Muscle layer of duodenum (tissue), 2 donors: ENCODE data around the gene NR3C1.
"Not testable (repeated sequence)": the region's sequence is repeated elsewhere in the genome, so short reads cannot be mapped to it uniquely, and the experiment has no call there.

Source experiments
- H3K27ac ChIP-seq: one replicate; pipeline ENCODE4 v1.7.0; 2013; ENCODE audit warnings: mild to moderate bottlenecking, low read length
- H3K27me3 ChIP-seq: one replicate; pipeline ENCODE4 v1.7.0; 2013; ENCODE audit warnings: low read depth, mild to moderate bottlenecking, control low read depth, low read length
- H3K36me3 ChIP-seq, 2 donors: one replicate each; pipeline ENCODE4 v1.7.0; 2013; ENCODE audit warnings: low read length in 2 of 2, control low read depth in 1 of 2, mild to moderate bottlenecking in 1 of 2; ENCODE audit not compliant: insufficient read depth in 2 of 2, control insufficient read depth in 1 of 2
- H3K4me1 ChIP-seq, 2 donors: one replicate each; pipeline ENCODE4 v1.7.0; 2013; ENCODE audit warnings: low read length in 2 of 2, mild to moderate bottlenecking in 2 of 2, control low read depth in 1 of 2, moderate library complexity in 1 of 2; ENCODE audit not compliant: insufficient read depth in 2 of 2, control insufficient read depth in 1 of 2
- H3K4me3 ChIP-seq, 2 donors: one replicate each; pipeline ENCODE4 v1.7.0; 2013; ENCODE audit warnings: low read length in 2 of 2, low read depth in 1 of 2, mild to moderate bottlenecking in 1 of 2
- H3K9me3 ChIP-seq, 2 donors: one replicate each; pipeline ENCODE4 v1.7.0; 2013; ENCODE audit warnings: low read length in 2 of 2, control low read depth in 1 of 2, mild to moderate bottlenecking in 1 of 2; ENCODE audit not compliant: control insufficient read depth in 1 of 2
- donor health status: healthy.

The NR3C1 gene

DNA sequence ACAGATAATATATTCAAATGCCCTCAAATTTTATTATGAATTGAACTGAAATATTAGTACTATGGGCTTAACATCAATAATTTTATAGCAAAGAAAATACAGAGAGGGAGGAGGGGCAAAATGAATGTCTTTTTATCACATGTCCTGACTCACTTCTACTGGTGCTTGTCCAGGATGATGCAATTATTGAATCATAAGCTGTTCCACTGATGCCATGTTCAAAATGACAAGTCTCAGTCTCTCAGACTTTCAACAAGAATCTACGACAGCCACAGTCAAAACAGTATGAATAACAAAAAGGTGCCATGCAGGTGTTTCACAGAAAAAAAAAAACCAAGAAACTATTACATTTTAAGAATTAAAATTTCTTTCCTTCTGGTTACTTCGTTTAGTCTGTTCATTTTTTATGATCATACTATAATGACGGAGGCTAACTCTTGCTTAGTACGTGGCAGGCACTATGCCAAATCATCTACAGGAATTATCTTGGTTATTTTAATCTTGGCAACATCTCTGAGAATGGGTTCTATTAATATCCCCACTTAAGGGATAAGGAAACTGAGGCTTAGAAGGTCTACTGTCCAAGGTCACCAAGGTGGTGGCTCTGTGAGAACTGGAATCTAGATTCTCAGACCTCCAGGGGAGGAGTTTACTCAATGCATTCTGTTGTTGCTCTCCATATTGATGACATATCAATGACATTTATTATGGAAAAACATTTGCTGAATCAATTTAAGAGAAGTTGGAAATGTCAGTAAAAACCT is 61.5 kb downstream of the NR3C1 start:
- Histone ChIP-seq H3K36me3 (no peaks in the 10 kb centered on the region), H3K4me1 (peaks cover 0 to 23% of the 10 kb centered on the region in 2 donors), H3K27me3 (no peaks in the 10 kb centered on the region), H3K9me3 (no peaks in the 10 kb centered on the region), H3K27ac (no peak overlapping the region), H3K4me3 (no peak overlapping the region)

GRCh38 chr5:143340891-143341685 is 62.4 kb downstream of the NR3C1 start:
- no peak overlapping the region for H3K4me3 ChIP-seq
- peak overlapping the region; percentile 56 for H3K27ac ChIP-seq
- peaks cover 0 to 32% of the 10 kb centered on the region in 2 donors for H3K4me1 ChIP-seq
- H3K9me3 ChIP-seq: no peaks in the 10 kb centered on the region
- H3K27me3 ChIP-seq: no peaks in the 10 kb centered on the region
- no peaks in the 10 kb centered on the region for H3K36me3 ChIP-seq

GRCh38 chr5:143338658-143339366 is 64.7 kb downstream of the NR3C1 start:
- Histone ChIP-seq H3K27me3 (no peaks in the 10 kb centered on the region), H3K9me3 (no peaks in the 10 kb centered on the region), H3K36me3 (no peaks in the 10 kb centered on the region), H3K4me3 (no peak overlapping the region), H3K27ac (no peak overlapping the region), H3K4me1 (peaks cover 0 to 38% of the 10 kb centered on the region in 2 donors)

GRCh38 chr5:143337946-143338345 is 65.5 kb downstream of the NR3C1 start:
- Histone ChIP-seq H3K36me3 (no peaks in the 10 kb centered on the region), H3K27ac (no peak overlapping the region), H3K4me3 (no peak overlapping the region), H3K4me1 (peaks cover 0 to 38% of the 10 kb centered on the region in 2 donors), H3K27me3 (no peaks in the 10 kb centered on the region), H3K9me3 (no peaks in the 10 kb centered on the region)

DNA sequence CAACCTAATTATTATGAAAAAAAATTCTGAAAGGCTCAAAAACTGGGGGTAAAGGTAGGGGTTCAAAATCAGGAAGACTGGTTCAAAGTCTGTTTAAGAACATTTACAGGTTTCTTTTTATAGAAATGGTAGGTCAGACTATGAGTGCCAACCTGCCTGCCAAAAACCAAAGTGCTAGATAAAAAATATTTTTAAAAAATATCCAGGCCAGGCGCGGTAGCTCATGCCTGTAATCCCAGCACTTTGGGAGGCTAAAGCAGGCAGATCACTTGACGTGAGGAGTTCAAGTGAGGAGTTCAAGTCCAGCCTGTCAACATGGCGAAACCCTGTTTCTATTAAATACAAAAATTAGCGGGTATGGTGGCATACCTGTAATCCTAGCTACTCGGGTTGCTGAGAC is 67.0 kb downstream of the NR3C1 start:
- Histone ChIP-seq H3K4me3 (no peak overlapping the region), H3K4me1 (peaks cover 0 to 29% of the 10 kb centered on the region in 2 donors), H3K27ac (peak overlapping the region; percentile 9), H3K36me3 (no peaks in the 10 kb centered on the region), H3K9me3 (no peaks in the 10 kb centered on the region), H3K27me3 (no peaks in the 10 kb centered on the region)

DNA sequence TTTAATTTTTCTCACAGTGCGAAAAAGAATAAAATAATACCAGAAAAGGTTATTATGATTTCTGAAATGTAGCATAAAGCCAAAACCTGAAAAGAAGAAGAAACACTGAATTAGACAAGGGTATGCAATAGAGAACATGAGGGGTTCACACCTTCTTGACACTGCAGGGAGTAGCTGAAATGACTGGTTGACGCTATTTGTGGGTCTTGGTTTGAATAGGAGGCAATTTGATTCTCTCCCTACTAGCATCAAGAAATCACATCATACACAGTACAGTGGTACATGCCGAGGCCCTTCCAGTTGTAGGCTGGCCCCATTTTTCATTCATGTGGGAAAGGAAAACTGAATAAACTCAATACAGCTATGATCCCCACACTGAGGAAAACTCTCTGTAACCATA is 68.6 kb downstream of the NR3C1 start:
- no peaks in the 10 kb centered on the region for H3K36me3 ChIP-seq
- H3K27ac ChIP-seq: no peak overlapping the region
- no peaks in the 10 kb centered on the region for H3K27me3 ChIP-seq
- no peaks in the 10 kb centered on the region for H3K9me3 ChIP-seq
- peaks cover 0 to 22% of the 10 kb centered on the region in 2 donors for H3K4me1 ChIP-seq
- H3K4me3 ChIP-seq: no peak overlapping the region

GRCh38 chr5:143334380-143334779 is 69.1 kb downstream of the NR3C1 start:
- not testable (repeated sequence) for H3K9me3 ChIP-seq, H3K36me3 ChIP-seq, H3K27ac ChIP-seq, H3K4me3 ChIP-seq, H3K27me3 ChIP-seq
- H3K4me1 ChIP-seq: peaks cover 0 to 24% of the 10 kb centered on the region in 2 donors

- Histone ChIP-seq H3K36me3 (no peaks in the 10 kb centered on the region), H3K27ac (no peak overlapping the region), H3K9me3 (no peaks in the 10 kb centered on the region), H3K4me3 (no peak overlapping the region), H3K4me1 (peaks cover 0 to 17% of the 10 kb centered on the region in 2 donors), H3K27me3 (no peaks in the 10 kb centered on the region)
Measured at GRCh38 chr5:143331956-143332355, 71.5 kb downstream of the NR3C1 start.

- H3K4me1 ChIP-seq: peaks cover 0 to 3% of the 10 kb centered on the region in 2 donors
- H3K36me3 ChIP-seq: no peaks in the 10 kb centered on the region
- no peak overlapping the region for H3K4me3 ChIP-seq
- H3K9me3 ChIP-seq: no peaks in the 10 kb centered on the region
- H3K27ac ChIP-seq: no peak overlapping the region
- no peaks in the 10 kb centered on the region for H3K27me3 ChIP-seq
Measured at GRCh38 chr5:143329843-143330242, 73.6 kb downstream of the NR3C1 start.

GRCh38 chr5:143328589-143329220 is 74.8 kb downstream of the NR3C1 start:
- H3K36me3 ChIP-seq: no peaks in the 10 kb centered on the region
- no peaks in the 10 kb centered on the region for H3K9me3 ChIP-seq
- H3K4me3 ChIP-seq: no peak overlapping the region
- H3K27ac ChIP-seq: no peak overlapping the region
- no peaks in the 10 kb centered on the region for H3K27me3 ChIP-seq
- H3K4me1 ChIP-seq: peaks cover 0 to 3% of the 10 kb centered on the region in 2 donors

- H3K36me3 ChIP-seq, H3K4me1 ChIP-seq, H3K27me3 ChIP-seq, H3K4me3 ChIP-seq, H3K9me3 ChIP-seq, H3K27ac ChIP-seq: not testable (repeated sequence)
Measured at GRCh38 chr5:143325086-143325485, 78.4 kb downstream of the NR3C1 start.
